HG02970 (cell line): ENCODE measurements around the gene DEDD2.
"Not testable (repeated sequence)": the region's sequence is repeated elsewhere in the genome, so short reads cannot be mapped to it uniquely, and the experiment has no call there.

Source experiments
- ATAC-seq: cut with Tn5 transposase; IDR thresholded peaks from one replicate; pipeline ENCODE4 v1.9.1; 2021; ENCODE audit warnings: mild to moderate bottlenecking, moderate library complexity, moderate number of reproducible peaks; ENCODE audit not compliant: unreplicated experiment, low FRiP score

Gene DEDD2

GRCh38 chr19:42217520-42218437, at the start of gene DEDD2:
Gene DEDD2 (minus strand): TSS chr19:42217677. CDS start chr19:42217007, 670 bp downstream.
- peak; percentile 59 for ATAC-seq

- ATAC-seq = not testable (repeated sequence)
These were observed 49.6 kb upstream of the DEDD2 start for GRCh38 chr19:42266928-42267603.

GRCh38 chr19:42266105-42266504, 48.6 kb upstream of the DEDD2 start:
- ATAC-seq = not testable (repeated sequence)

GRCh38 chr19:42261763-42262162, 44.3 kb upstream of the DEDD2 start:
- ATAC-seq = no peak

- ATAC-seq = not testable (repeated sequence)
These were observed 40.4 kb upstream of the DEDD2 start for GRCh38 chr19:42257842-42258241.

- no peak for ATAC-seq
These were observed 38.6 kb upstream of the DEDD2 start for GRCh38 chr19:42255766-42256745.

GRCh38 chr19:42254850-42255765, 37.6 kb upstream of the DEDD2 start, which contains the start of gene ERF:
Gene ERF (minus strand): TSS chr19:42255128. CDS start chr19:42254999, 129 bp downstream.
- ATAC-seq = peak; percentile 66

GRCh38 chr19:42254089-42254849, 36.8 kb upstream of the DEDD2 start:
- ATAC-seq = no peak

- ATAC-seq = no peak
These were observed 36.0 kb upstream of the DEDD2 start for GRCh38 chr19:42253245-42254088.

- no peak for ATAC-seq
These were observed 35.1 kb upstream of the DEDD2 start for GRCh38 chr19:42252365-42253244.

GRCh38 chr19:42251572-42252358, 34.3 kb upstream of the DEDD2 start:
- ATAC-seq = no peak

- ATAC-seq = no peak
These were observed 33.4 kb upstream of the DEDD2 start for GRCh38 chr19:42250666-42251531.

- no peak for ATAC-seq
These were observed 32.7 kb upstream of the DEDD2 start for GRCh38 chr19:42250183-42250665.

GRCh38 chr19:42249769-42250168, 32.3 kb upstream of the DEDD2 start:
- ATAC-seq = no peak
